Stimulated activated naive CD4-positive, alpha-beta T cell (primary cell): ENCODE results near the gene MFSD6L.
A peak's percentile ranks its signal among the peaks of the same experiment; 100 is the strongest.

Experiments
- DNase-seq, 6 experiments: peaks; one replicate each; lab custom pipeline; 2025; lab: John Stamatoyannopoulos, UW

The MFSD6L gene

GRCh38 chr17:8798846-8799569 is at the start of gene MFSD6L:
MFSD6L (minus strand) TSS chr17:8799365; CDS start chr17:8799120, 245 bp downstream.
- no peak for DNase-seq

GRCh38 chr17:8847891-8848290 is 48.7 kb upstream of the MFSD6L start:
- no peak for DNase-seq

- DNase-seq: peak in 1 of 6 experiments; percentile 4
Measured at GRCh38 chr17:8846768-8847211, 47.6 kb upstream of the MFSD6L start.

GRCh38 chr17:8844229-8845218 is 45.4 kb upstream of the MFSD6L start:
- no peak for DNase-seq

- no peak for DNase-seq
Measured at GRCh38 chr17:8843344-8843743, 44.2 kb upstream of the MFSD6L start.

GRCh38 chr17:8841844-8842243 is 42.7 kb upstream of the MFSD6L start:
- DNase-seq: no peak

GRCh38 chr17:8839410-8839935 is 40.3 kb upstream of the MFSD6L start:
- no peak for DNase-seq

- DNase-seq: no peak
Measured at GRCh38 chr17:8838551-8839095, 39.5 kb upstream of the MFSD6L start.

GRCh38 chr17:8837563-8838075 is 38.5 kb upstream of the MFSD6L start:
- DNase-seq: no peak

- DNase-seq: no peak
Measured at GRCh38 chr17:8836821-8837562, 37.8 kb upstream of the MFSD6L start.

GRCh38 chr17:8835631-8836364 is 36.6 kb upstream of the MFSD6L start:
- DNase-seq: no peak

- no peak for DNase-seq
Measured at GRCh38 chr17:8835106-8835505, 35.9 kb upstream of the MFSD6L start.

GRCh38 chr17:8832711-8833352 is 33.7 kb upstream of the MFSD6L start:
- DNase-seq: peak in 1 of 6 experiments; percentile 7

- DNase-seq: no peak
Measured at GRCh38 chr17:8831234-8831849, 32.2 kb upstream of the MFSD6L start.

GRCh38 chr17:8830141-8830540 is 31.0 kb upstream of the MFSD6L start:
- no peak for DNase-seq

GRCh38 chr17:8829036-8829941 is 30.1 kb upstream of the MFSD6L start:
- no peak for DNase-seq

- no peak for DNase-seq
Measured at GRCh38 chr17:8828517-8828875, 29.3 kb upstream of the MFSD6L start.

GRCh38 chr17:8826808-8827435 is 27.8 kb upstream of the MFSD6L start:
- no peak for DNase-seq
